GM12892 (cell line): ENCODE measurements around the gene AP4E1.
"Not testable (repeated sequence)": the region's sequence is repeated elsewhere in the genome, so short reads cannot be mapped to it uniquely, and the experiment has no call there.

Experiments
- DNase-seq: peaks from one replicate; pipeline ENCODE4 v3.0.0; 2011; ENCODE audit not compliant: insufficient read length
- FAIRE-seq: peaks from 2 replicates; lab custom pipeline; 2011; peaks lifted over from hg19 to GRCh38; lab: Jason Lieb, UNC
- POLR2A ChIP-seq: IDR thresholded peaks from 2 replicates; pipeline ENCODE4 v1.6.1; 2011; ENCODE audit warnings: low read depth, low read length, control low read depth
- POLR2AphosphoS5 ChIP-seq: IDR thresholded peaks from 2 replicates; pipeline ENCODE4 v1.6.1; 2011; ENCODE audit warnings: low read depth, low read length, control low read depth
- TAF1 ChIP-seq: IDR thresholded peaks from 2 replicates; pipeline ENCODE4 v1.6.1; 2011; ENCODE audit warnings: low read depth, mild to moderate bottlenecking, control low read depth, low read length, borderline replicate concordance

Gene AP4E1

GRCh38 chr15:50891159-50891558 is 17.3 kb upstream of the AP4E1 start:
- no peak for FAIRE-seq
- TF ChIP-seq POLR2AphosphoS5, result no peak
- no peak for TF ChIP-seq TAF1
- no peak for TF ChIP-seq POLR2A
- DNase-seq, result no peak

- no peak for TF ChIP-seq TAF1
- TF ChIP-seq POLR2AphosphoS5, result no peak
- no peak for TF ChIP-seq POLR2A
- DNase-seq (no peak), FAIRE-seq (no peak)
Measured at GRCh38 chr15:50893976-50894375, 14.5 kb upstream of the AP4E1 start.

- not testable (repeated sequence) for DNase-seq, FAIRE-seq
Measured at GRCh38 chr15:50901390-50901789, 7.1 kb upstream of the AP4E1 start.

GRCh38 chr15:50904211-50904610 is 4.3 kb upstream of the AP4E1 start:
- TF ChIP-seq POLR2AphosphoS5 (no peak), POLR2A (no peak), TAF1 (no peak)
- DNase-seq (no peak), FAIRE-seq (no peak)

- DNase-seq (no peak), FAIRE-seq (no peak)
- TF ChIP-seq POLR2A, result no peak
- no peak for TF ChIP-seq TAF1
- TF ChIP-seq POLR2AphosphoS5, result no peak
Measured at GRCh38 chr15:50905055-50905454, 3.4 kb upstream of the AP4E1 start.

GRCh38 chr15:50906954-50907600 is 1.4 kb upstream of the AP4E1 start:
- TF ChIP-seq POLR2A, result peak; percentile 65
- peak; percentile 45; the same call in 1 of the 2 replicates for TF ChIP-seq POLR2AphosphoS5
- no peak for TF ChIP-seq TAF1
- FAIRE-seq (peak; percentile 84), DNase-seq (peak; percentile 44)

- FAIRE-seq (peak; percentile 17), DNase-seq (no peak)
- TF ChIP-seq POLR2A (no peak; the same call in 1 of the 2 replicates), TAF1 (no peak), POLR2AphosphoS5 (no peak)
Measured at GRCh38 chr15:50907601-50908208, 778 bp upstream of the AP4E1 start.

- no peak for TF ChIP-seq POLR2AphosphoS5
- TF ChIP-seq POLR2A, result no peak
- TF ChIP-seq TAF1, result no peak
- FAIRE-seq (peak; percentile 40), DNase-seq (no peak)
Measured at GRCh38 chr15:50909010-50909317, 481 bp downstream of the AP4E1 start.

- not testable (repeated sequence) for DNase-seq, FAIRE-seq
Measured at GRCh38 chr15:50910426-50910795, 1.9 kb downstream of the AP4E1 start.

GRCh38 chr15:50911001-50911400 is 2.5 kb downstream of the AP4E1 start:
- no peak for DNase-seq
- no peak for FAIRE-seq
- TF ChIP-seq POLR2AphosphoS5, result no peak

GRCh38 chr15:50911621-50912020 is 3.1 kb downstream of the AP4E1 start:
- no peak for FAIRE-seq
- DNase-seq, result no peak
- TF ChIP-seq POLR2A, result no peak
- TF ChIP-seq TAF1, result no peak
- no peak for TF ChIP-seq POLR2AphosphoS5

GRCh38 chr15:50916400-50916799 is 7.9 kb downstream of the AP4E1 start:
- TF ChIP-seq TAF1, result no peak
- FAIRE-seq (no peak), DNase-seq (no peak)

- FAIRE-seq, result not testable (repeated sequence)
Measured at GRCh38 chr15:50919359-50919758, 10.9 kb downstream of the AP4E1 start.

GRCh38 chr15:50925281-50925680 is 16.8 kb downstream of the AP4E1 start:
- TF ChIP-seq POLR2A (no peak), POLR2AphosphoS5 (no peak), TAF1 (no peak)
- no peak for DNase-seq
- no peak for FAIRE-seq

More at GRCh38 chr15:50919359-50919758, 10.9 kb downstream of the AP4E1 start:
- DNase-seq, result not testable (repeated sequence)
